C4-2B (cell line): Measurements from ENCODE around the gene BMERB1.

Experiments used
- CTCF ChIP-seq: fragments of 450-650 bp; conservative IDR thresholded peaks from 2 replicates; pipeline ENCODE4 v1.5.1; 2017; ENCODE audit warnings: mild to moderate bottlenecking
- ZFX ChIP-seq: fragments of 450-650 bp; IDR thresholded peaks from 2 replicates; pipeline ENCODE4 v1.6.1; 2017

GRCh38 chr16:15572329-15573001 is 138.1 kb downstream of the BMERB1 start:
- no peak for TF ChIP-seq CTCF
- TF ChIP-seq ZFX = no peak
